HTR-8/SVneo (cell line): Measurements from ENCODE around the gene OR5B21.

Source experiments
- DNase-seq: peaks from one replicate; pipeline ENCODE4 v3.0.0; 2011; ENCODE audit warnings: low spot score, mixed read lengths; ENCODE audit not compliant: insufficient read length
- FAIRE-seq: peaks from 2 replicates; lab custom pipeline; 2011; peaks lifted over from hg19 to GRCh38; lab: Jason Lieb, UNC

The OR5B21 gene

GRCh38 chr11:58495906-58496305 lies 12.0 kb downstream of the OR5B21 start:
- FAIRE-seq (no peak), DNase-seq (no peak)

GRCh38 chr11:58494101-58494500 lies 13.8 kb downstream of the OR5B21 start:
- DNase-seq = no peak
- no peak for FAIRE-seq

- FAIRE-seq = no peak
- no peak for DNase-seq
Measured at GRCh38 chr11:58493676-58494075, 14.2 kb downstream of the OR5B21 start.

- no peak for DNase-seq
- FAIRE-seq = no peak
Measured at GRCh38 chr11:58490827-58491226, 17.1 kb downstream of the OR5B21 start.

- DNase-seq = no peak
- no peak for FAIRE-seq
Measured at GRCh38 chr11:58487170-58487569, 20.7 kb downstream of the OR5B21 start.

- FAIRE-seq (no peak), DNase-seq (no peak)
Measured at GRCh38 chr11:58485961-58486360, 21.9 kb downstream of the OR5B21 start.

GRCh38 chr11:58471892-58472291 lies 36.0 kb downstream of the OR5B21 start:
- no peak for FAIRE-seq
- DNase-seq = no peak

- FAIRE-seq (no peak), DNase-seq (no peak)
Measured at GRCh38 chr11:58466293-58466692, 41.6 kb downstream of the OR5B21 start.

GRCh38 chr11:58465690-58466089 lies 42.2 kb downstream of the OR5B21 start:
- no peak for DNase-seq

More at GRCh38 chr11:58465690-58466089, 42.2 kb downstream of the OR5B21 start:
- no peak for FAIRE-seq
